SH-SY5Y (cell line): ENCODE measurements around the gene TAF8.

Experiments used
- GATA2 ChIP-seq: IDR thresholded peaks from 2 replicates; pipeline ENCODE4 v1.6.1; 2011; ENCODE audit warnings: mild to moderate bottlenecking, low read depth, low read length
- GATA3 ChIP-seq: IDR thresholded peaks from 2 replicates; pipeline ENCODE4 v1.6.1; 2011; ENCODE audit warnings: low read depth, mild to moderate bottlenecking, low read length, moderate library complexity

DNA sequence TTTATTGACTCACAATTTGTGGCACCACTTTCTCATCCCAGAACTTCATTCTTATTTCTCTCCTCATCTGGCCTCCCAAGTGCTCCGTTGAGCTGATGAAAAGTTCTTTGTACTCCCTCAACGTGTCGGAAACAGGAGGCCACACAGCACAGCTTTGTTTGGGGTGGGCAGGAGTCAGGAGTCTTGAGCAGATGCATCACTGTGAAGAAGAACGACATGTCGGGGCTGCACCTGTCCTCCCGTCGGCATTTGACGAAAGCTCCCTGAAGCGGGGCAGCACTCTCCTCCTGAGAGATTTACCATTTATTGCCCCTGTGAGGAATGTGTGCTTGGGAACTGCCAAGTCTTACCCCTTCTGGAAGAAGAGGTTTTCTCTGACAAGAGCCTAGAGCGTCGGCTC lies 28.1 kb downstream of the TAF8 start:
- no peak for TF ChIP-seq GATA2
- no peak for TF ChIP-seq GATA3
